NCI-H2107 treated with DMSO at 0.1 percent for 48 hours (cell line): Measurements from ENCODE around the gene DYNLT4.
"Not testable (repeated sequence)": the region's sequence is repeated elsewhere in the genome, so short reads cannot be mapped to it uniquely, and the experiment has no call there.

ENCODE experiments used
- DNase-seq: peaks from one replicate; lab custom pipeline; 2025; ENCODE audit not compliant: unreplicated experiment; lab: John Stamatoyannopoulos, UW

DYNLT4 gene

DNA sequence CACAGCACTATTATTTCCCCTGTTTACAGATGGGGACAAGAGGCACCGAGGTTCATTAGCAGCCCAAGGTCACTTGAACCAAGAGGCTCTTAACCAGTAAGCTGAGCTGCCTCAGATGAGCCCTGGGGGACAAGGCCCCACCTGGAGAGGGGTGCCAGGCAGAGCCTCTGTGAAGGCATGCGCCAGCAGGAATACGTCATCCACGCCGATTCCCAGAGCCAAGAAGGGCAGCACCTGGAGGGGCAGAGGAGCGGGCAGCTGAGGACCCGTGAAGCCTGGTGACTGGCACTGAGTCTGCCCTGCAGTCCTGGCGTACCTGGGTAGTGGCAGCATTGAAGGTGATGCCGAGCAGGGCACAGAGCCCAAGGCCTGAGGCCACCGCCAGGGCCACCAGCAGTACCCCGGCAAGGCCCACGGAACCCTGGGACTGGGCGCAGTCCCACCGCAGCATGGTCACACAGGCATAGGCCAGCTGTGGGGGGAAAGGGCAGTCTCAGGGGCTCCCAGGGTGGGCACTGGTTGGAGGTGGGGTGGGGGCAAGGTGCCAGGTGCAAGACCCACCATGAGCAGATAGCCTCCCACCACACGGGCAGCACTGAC is 21.8 kb upstream of the DYNLT4 start:
- no peak for DNase-seq

DNA sequence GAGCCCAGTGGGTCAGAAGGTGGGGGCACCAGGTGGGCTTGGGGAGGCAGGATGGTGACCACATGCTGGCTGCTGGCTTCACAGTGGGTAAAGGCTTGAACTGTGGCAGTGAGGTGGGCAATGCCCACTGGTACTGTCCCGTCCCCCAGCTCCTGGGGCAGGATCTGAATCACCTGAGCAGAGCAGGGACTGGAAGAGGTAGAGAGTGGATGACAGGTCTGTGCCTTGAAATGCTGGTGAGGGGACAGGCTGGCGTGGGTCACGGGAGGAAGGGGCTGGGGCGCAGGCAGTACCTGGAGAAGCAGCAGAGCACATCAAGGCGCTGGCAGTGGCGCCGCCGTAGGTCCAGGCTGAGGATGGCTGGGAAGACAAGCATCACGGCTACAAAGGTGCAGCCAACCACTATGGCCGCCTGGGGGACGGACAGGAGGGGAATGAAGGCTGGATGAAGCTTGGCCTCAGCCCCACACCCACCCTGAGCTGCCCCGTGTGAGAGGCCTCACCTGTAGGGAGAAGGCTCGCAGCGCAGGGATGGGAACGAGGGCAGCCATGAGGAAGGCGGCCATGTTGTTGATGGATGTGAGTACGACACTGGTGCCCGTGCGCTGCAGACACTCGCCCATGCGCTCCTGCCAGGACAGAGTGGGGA is 21.0 kb upstream of the DYNLT4 start:
- no peak for DNase-seq

DNA sequence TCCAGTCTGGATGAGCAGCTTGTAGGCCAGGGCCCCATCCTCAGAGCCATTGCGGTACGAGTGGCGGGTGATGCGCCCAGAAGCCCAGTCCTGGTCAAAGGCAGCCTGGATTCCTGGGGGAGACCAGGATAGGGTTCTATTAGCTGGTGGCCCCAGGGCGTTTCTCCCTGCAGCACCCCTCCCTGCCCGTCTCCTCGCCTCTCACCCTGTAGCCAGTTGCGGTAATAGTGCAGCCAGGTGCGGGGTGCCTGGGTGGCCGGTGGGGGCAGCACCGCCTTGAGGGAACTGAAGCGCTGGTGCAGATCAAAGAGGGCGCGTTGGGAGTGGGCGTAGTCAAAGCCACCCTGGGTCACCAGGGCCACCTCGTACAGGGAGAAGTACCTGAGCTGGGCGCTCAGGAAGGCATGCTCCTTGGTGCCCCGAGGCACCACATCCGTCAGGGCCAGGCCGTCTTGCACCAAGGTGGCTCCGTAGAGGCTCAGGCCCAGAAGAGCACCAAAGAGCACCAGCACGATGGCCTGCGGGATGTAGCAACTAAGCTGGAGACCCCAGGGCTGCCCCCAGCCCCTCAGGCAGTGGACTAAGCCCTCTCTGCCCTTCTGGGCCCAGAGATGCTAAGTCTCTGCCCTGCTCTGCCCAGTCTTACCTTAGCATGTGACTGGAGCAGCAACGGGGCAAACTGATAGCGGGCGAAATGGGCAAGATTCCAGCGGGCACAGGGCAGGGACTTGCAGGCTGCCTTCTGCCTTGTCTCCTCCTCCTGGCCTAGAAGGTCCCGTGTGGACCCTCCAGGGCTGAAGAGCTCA is 20.2 kb upstream of the DYNLT4 start:
- DNase-seq: no peak

DNA sequence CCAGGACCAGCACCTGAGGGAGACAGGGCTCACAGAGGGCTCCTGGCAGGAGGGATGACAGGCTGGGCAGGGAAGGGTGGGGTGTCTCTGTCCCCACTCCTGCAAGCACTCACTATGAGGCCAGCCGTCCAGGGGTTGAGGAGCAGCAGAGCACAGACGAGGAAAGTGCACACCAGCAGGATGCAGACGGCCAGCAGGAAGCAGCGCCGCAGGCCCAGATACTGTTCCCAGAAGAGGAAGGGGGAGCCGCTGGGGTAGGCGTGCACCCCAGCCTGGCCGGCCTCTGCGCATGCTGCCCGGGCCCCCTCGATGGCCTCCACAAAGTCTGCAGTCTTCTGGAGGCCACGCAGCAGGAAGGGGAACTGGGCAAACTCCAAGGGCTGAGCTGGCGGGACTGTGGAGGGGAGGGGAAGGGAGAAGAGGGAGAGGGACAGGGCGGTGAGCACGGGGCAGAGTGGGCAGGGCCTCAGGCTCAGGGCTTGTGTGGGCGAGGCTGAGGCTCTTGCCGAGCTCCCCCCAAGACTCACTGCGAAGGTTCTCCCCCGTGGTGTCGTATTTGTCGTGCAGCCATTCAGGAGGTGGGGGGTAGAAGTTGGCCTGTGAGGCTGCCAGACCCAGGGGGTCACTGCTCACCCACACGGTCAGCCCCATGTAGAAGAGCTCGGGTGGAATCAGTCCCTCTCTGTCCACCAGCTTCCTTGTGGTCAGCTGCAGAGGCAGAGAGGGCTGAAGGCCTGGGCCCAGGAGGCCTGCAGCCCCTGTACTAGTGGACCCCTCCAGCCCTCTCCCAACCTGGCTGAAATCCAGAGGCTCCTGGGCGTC is 19.4 kb upstream of the DYNLT4 start:
- DNase-seq: no peak

DNA sequence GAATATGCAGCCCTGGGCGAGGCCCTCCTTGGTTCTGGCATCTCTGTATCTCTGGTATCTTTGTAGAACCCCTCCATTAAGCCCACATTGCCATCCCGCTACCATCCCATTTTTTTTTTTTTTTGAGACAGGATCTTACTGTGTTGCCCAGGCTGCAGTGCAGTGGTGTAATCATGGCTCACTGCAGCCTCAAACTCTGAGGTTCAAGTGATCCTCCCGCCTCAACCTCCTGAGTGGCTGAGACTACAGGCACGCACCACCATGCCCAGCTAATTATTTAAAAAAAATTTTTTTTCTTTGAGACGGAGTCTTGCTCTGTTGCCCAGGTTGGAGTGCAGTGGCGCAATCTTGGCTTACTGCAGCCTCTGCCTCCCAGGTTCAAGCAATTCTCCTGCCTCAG is 17.2 kb upstream of the DYNLT4 start:
- DNase-seq: not testable (repeated sequence)

DNA sequence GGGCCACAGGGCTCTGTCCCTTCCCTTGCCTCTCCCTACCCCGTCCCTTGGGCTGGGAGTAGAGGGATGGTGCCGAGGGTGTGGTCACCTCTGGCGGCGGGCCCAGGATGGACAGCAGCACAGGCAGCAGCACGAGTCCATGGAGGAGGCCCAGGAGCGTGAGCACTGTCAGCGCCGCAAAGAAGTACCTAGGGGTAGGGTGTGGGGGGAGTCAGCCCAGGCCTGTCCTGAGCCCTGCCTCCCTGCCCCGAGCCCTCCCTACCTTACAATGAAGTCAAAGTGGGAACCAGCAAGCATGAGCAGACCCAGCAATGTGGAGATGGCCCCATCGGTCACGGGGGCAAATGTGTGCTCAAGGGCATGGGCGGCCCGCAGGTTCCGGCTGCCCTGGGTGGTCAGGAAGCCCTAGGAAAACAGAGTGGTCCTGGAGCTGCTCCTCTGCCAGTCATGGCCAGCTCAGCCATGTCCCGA is 15.9 kb upstream of the DYNLT4 start:
- no peak for DNase-seq

DNA sequence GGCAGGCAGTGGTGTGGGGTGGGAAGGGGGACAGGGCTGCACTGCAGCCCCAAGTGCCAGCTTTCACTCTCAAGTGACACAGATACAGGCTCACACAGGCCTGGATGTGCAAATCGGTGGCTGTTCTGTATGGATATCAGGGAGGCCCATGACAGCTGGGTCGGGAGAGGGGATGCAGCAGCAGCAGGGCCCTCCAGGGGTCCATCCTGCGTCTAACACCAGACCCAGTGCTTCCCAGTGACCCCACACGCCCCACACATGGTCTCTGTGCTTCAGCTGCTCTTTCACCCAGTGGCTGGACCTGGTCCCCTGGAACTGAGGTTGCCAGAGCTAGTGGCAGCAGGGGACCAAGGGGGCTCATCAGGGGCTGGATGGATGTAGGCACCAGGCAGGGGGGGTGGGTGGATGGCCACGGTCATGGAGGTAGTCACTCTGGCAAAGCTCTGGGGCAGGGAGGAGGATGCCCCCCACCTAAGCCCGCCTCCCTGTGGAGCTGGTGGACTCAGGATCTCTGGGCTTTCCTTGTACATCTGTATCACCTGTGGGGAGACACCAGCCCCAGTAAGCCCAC is 15.1 kb upstream of the DYNLT4 start:
- no peak for DNase-seq

DNA sequence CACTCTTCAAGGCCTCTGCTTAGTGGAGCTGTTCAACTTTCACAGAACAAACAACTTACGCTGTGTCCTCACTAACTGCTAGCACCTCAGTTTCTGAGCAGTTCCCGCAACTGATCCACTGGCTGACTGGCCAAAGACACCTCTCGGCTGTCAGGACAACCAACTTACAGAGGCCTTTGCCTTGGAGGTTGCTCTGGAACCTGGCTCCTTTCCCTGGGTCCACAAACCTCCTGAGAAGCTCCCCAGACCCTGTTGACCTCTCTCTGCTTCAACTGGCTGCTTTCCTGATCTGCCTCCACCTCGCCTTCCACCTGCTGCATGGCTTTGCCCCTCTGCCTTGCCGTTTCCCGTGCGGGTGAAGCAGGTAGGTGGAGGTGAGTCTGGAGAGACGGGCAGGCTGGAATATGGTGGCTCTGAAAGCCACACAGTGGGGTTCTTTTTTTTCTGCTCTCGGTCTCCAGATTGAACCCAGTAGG is 14.1 kb upstream of the DYNLT4 start:
- no peak for DNase-seq

DNA sequence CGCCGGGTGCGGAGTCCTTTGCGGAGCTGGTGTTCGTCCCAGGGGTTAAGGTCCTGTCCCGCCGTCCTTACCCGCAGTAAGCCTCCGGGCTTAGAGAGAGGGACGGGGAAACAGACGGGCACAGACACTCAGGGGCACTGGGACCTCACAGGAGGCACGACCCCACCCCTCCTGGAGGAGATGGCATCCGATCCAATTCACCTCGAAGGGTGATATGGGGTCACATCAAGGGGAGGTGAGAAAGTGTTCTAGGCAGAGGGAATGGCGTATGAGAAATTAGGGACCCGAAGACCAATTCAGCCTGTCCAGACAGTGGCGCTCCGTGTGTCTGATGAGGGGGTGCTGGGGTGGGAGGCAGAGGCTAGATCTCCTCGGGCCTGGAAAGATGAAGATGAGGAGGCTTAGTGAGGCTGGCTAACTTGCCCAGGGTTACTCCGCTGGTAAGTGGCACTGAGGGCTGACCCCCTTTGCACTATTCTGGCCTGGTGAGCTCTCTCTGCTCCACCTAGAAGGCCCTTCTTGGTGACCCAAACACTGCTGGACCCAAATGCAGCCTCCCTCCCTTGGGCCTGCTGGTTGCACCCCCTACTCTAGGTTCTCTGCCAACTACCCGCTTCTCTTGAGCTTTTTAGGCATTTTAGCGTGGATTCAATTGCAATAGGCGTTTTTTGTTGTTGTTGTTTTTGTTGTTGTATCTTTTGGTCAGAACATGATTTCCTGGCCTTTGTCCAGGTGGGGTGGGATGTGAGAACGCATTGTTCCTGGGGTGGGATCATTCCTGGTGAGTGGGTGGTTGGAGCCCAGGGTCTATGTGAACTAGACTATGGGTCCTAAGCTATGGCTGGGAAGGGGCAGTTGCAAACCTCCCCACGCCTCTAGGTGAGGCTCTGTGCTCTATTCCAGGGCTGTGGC is 13.4 kb upstream of the DYNLT4 start:
- no peak for DNase-seq

DNA sequence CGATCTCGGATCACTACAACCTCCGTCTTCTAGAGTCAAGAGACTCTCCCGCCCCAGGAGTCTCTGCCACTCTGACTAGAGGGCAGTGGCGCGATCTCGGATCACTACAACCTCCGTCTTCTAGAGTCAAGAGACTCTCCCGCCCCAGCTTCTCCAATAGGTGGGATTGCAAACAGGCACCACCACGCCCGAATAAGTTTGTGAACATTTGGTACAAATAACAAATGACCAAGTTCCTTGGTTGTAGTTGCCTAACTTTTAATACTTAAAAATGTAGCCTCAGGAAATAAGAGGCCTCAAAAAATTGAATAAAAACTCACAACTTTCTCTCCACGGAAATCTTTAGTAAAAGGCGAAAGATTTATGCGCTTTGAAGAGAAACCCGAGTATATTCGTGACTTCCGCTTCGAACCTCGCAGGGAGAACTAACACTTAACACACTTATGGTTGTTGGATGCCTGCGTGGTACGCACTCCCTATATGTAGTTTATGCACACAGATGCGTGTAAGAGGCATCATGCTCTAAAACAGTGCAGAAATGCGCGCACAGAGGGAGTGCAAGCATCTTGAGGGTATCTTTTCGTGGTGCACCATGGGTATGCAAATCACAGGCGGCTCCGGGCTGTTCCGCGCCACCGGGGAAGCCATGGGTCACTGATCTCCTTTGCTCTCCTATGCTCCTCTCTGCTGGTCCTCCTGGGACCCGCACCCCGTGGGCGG is 12.6 kb upstream of the DYNLT4 start:
- DNase-seq: no peak

DNA sequence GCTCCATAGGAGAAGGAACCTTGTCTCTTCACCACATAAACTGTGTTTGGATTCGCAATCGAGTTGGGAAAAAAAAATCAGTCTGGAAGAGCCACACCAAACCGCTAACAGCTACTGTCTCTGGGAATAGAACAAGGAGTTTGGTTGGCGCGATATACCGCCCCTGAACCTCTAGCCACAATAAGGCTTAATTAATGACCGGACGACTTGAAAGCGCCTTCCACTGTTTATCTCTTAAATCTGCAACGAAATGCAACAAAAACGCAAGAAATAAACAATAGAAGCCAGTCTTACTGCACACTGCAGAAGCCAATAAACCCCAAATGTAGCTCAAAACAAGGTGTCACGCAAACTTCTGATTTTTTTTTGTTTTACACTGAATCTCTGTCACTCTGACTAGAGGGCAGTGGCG is 12.1 kb upstream of the DYNLT4 start:
- no peak for DNase-seq

DNA sequence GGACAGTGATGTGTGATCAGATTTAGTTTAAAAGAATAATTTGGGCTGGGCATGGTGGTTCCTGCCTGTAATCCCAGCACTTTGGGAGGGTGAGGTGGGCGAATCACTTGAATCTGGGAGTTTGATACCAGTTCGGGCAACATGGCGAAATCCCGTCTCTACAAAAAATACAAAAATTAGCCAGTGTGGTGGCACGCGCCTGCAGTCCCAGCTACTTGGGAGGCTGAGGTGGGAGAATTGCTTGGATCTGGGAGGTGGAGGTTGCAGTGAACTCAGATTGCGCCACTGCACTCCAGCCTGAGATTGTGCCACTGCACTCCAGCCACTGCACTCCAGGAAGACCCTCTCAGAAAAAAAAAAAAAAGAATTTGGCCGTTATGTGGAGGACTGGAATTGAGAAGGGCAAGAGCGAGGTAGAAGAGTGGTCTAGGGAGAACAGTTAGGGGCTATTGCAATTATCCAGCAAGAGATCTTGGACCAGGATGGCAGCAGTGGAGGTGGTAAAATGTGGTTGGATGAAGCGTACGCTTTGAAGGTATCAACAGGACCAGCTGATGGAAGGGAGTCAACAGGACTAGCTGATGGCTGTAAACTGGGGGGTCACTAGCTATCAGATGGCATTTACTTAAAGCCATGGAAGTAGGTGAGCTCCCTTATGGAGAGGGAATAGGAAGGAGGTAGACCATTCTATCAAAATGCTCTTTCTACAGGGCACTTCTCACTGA is 10.8 kb upstream of the DYNLT4 start:
- no peak for DNase-seq

DNA sequence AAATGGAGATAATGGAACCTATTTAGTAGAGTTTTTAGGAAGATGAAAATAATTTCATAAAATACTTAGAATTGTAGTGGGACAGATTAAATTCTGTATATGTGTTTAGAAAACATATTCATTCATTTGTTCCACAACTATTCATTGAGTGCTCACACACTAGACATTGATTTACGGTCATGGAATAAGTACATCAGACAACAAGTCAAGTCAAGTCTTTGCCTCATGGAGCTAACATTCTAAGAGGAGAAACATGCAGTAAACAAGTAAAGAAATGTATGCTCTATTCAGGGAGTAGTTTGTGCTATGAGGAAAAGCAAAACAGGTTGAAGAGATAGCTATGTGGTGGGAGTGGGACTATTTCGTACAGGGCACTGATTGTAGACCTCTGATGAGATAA is 10.2 kb upstream of the DYNLT4 start:
- no peak for DNase-seq

DNA sequence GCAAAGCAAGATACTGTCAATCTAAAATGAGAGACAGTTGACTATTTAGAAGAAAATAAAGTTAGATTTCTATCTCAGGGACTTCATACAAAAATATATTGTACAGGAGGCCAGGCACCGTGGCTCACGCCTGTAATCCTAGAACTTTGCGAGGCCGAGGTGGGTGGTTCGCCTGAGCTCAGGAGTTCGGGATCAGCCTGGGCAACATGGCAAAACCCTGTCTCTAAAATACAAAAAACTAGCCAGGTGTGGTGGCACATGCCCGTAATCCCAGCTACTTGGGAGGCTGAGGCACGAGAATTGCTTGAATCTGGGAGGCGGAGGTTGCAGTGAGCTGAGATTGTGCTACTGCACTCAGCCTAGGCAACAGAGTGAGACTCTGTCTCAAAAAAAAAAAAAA is 8.8 kb upstream of the DYNLT4 start:
- not testable (repeated sequence) for DNase-seq

DNA sequence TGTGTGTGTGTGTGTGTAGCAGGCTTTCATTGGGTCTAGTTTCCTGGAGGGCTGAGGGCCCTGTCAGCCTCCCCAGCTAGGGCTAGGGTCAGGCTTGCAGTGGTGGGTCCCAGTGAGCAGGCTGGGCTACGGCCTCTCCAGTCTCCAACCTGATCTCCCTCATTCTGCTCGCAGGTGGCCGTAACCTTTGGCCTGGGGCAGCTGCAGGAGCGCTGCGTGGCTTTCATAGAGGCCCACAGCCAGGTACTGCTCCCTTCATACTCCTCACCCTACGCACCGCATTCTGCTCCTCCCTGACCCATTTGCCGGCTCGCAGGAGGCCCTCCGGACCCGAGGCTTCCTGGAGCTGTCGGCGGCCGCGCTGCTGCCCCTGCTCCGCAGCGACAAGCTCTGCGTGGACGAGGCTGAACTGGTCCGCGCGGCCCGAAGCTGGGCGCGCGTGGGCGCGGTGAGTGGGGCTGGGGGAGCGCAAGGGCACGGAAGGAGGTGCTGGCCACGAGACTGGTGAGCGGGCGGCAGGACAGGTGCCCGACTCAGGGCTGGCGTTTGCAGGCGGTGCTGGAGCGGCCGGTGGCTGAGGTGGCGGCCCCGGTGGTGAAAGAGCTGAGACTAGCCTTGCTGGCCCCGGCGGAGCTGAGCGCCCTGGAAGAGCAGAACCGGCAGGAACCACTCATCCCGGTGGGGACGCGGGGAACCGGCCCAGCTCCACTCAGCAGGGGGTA is 5.8 kb upstream of the DYNLT4 start:
- DNase-seq: no peak

DNA sequence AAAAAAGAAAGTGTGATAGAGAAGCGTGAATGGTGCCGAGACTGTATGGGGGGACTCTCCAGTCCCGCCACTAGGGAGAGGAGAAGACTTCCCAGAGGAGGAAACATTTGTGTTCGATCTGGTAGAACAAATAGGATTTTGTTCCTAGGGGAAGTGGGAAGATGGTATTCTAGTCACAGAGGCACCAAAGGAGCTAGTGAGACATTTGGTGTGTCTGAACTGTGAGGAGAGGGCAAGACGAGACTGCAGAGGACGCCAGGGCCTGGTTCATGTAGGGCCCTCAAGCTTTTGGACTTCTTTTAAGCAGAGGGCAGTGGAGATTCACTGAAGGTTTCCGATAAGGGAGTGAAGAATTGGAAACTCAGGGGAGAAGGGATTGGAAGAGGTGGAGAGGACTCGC is 4.1 kb upstream of the DYNLT4 start:
- DNase-seq: no peak

DNA sequence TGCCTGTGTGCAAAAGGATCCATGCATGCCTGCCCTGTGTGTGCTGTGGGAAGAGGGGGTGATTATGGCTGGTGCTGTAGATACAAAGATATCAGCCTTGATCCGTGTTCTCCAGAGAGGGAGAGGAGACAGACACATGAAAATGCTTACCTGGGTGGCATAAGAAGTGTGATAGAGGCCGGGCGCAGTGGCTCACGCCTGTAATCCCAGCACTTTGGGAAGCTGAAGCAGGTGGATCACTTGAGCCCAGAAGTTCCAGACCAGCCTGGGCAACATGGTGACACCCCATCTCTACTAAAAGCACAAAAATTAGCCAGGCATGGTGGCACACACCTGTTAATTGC is 3.6 kb upstream of the DYNLT4 start:
- DNase-seq: not testable (repeated sequence)
